IMR-90 (cell line): ENCODE measurements around the gene CAMK2N1. TPM values are rescaled to one million over a fixed set of nuclear protein-coding genes. Genes with fewer than 3 reads are reported as not detected.
A peak's percentile ranks its signal among the peaks of the same experiment; 100 is the strongest.

Experiments
- ATAC-seq: fragments of 200-7000 bp; cut with Tn5 transposase; 2 replicates; pipeline ENCODE4 v1.9.1; 2020; ENCODE audit warnings: low read depth, mild to moderate bottlenecking, moderate library complexity
- BruUV-seq: library from RNA; stranded (reverse); fragments of 400-500 nt; replicated peaks from 2 replicates; lab custom pipeline; 2021; lab: Mats Ljungman, UMichigan
- CTCF ChIA-PET: fragments of 300-600 bp; formaldehyde crosslinking; extraction: SDS; loops from one replicate; lab custom pipeline; 2021; ENCODE audit warnings: antibody characterized with exemption; lab: Yijun Ruan, JAX
- POLR2A ChIA-PET: fragments of 300-600 bp; sonication (Branson Sonifier 250); formaldehyde crosslinking; loops from one replicate; lab custom pipeline; 2022; ENCODE audit warnings: antibody characterized with exemption; ENCODE audit not compliant: unreplicated experiment; lab: Charles Lee
- DNase-seq: peaks from one replicate; pipeline ENCODE4 v3.0.0; 2013
- H2AFZ ChIP-seq: replicated peaks from 2 replicates; pipeline ENCODE3; 2013; ENCODE audit warnings: low read length, mild to moderate bottlenecking; ENCODE audit not compliant: poor library complexity
- H2AK5ac ChIP-seq: 2 replicates; pipeline ENCODE4 v1.6.1; 2013; ENCODE audit warnings: low read depth, low read length, inconsistent platforms
- H2AK9ac ChIP-seq: replicated peaks from 2 replicates; pipeline ENCODE3; 2013; ENCODE audit warnings: mild to moderate bottlenecking, low read depth, low read length, moderate library complexity; ENCODE audit not compliant: poor library complexity
- H2BK120ac ChIP-seq: 2 replicates; pipeline ENCODE4 v1.6.1; 2013; ENCODE audit warnings: low read depth, low read length, inconsistent platforms
- H2BK15ac ChIP-seq: 3 replicates; pipeline ENCODE4 v1.6.1; 2013; ENCODE audit warnings: low read depth, low read length, inconsistent platforms
- H2BK20ac ChIP-seq: 2 replicates; pipeline ENCODE4 v1.6.1; 2013; ENCODE audit warnings: low read depth, mild to moderate bottlenecking, inconsistent platforms, low read length, moderate library complexity
- H2BK5ac ChIP-seq: 2 replicates; pipeline ENCODE4 v1.6.1; 2013; ENCODE audit warnings: mild to moderate bottlenecking, low read depth, low read length, inconsistent platforms; ENCODE audit not compliant: poor library complexity, severe bottlenecking
- H3K14ac ChIP-seq: replicated peaks from 2 replicates; pipeline ENCODE4 v1.6.1; 2013; ENCODE audit warnings: low read depth, low read length, inconsistent platforms
- H3K18ac ChIP-seq: 2 replicates; pipeline ENCODE4 v1.6.1; 2013; ENCODE audit warnings: low read depth, low read length, control low read depth
- H3K23ac ChIP-seq: 2 replicates; pipeline ENCODE4 v1.6.1; 2013; ENCODE audit warnings: low read depth, low read length, inconsistent platforms
- H3K27ac ChIP-seq: 2 replicates; pipeline ENCODE4 v1.5.1; 2013; ENCODE audit warnings: mild to moderate bottlenecking, control low read depth, low read length; ENCODE audit not compliant: insufficient read depth
- H3K27me3 ChIP-seq: 2 replicates; pipeline ENCODE4 v1.6.1; 2013; ENCODE audit warnings: low read length; ENCODE audit not compliant: control insufficient read depth, insufficient read depth
- H3K36me3 ChIP-seq: 2 replicates; pipeline ENCODE4 v1.6.1; 2013; ENCODE audit warnings: low read length, mixed read lengths; ENCODE audit not compliant: control insufficient read depth, insufficient read depth
- H3K4ac ChIP-seq: 2 replicates; pipeline ENCODE4 v1.6.1; 2013; ENCODE audit warnings: low read depth, low read length, inconsistent platforms
- H3K4me1 ChIP-seq: 2 replicates; pipeline ENCODE4 v1.6.1; 2013; ENCODE audit warnings: low read length, mixed read lengths; ENCODE audit not compliant: control insufficient read depth, insufficient read depth
- H3K4me2 ChIP-seq: 2 replicates; pipeline ENCODE4 v1.6.1; 2013; ENCODE audit warnings: low read depth, mild to moderate bottlenecking, control low read depth, low read length, moderate library complexity
- H3K4me3 ChIP-seq: 2 replicates; pipeline ENCODE4 v1.5.1; 2013; ENCODE audit warnings: low read depth, mild to moderate bottlenecking, control low read depth, low read length, moderate library complexity; ENCODE audit not compliant: insufficient read depth
- H3K56ac ChIP-seq: 2 replicates; pipeline ENCODE4 v1.6.1; 2013; ENCODE audit warnings: low read length, inconsistent platforms; ENCODE audit not compliant: insufficient read depth; ENCODE audit errors: extremely low read depth
- H3K79me1 ChIP-seq, 2 experiments: 2 replicates each; pipeline ENCODE4 v1.6.1; 2013; ENCODE audit warnings: low read length in 2 of 2, inconsistent platforms in 1 of 2, low read depth in 1 of 2
- H3K9ac ChIP-seq: 2 replicates; pipeline ENCODE4 v1.6.1; 2013; ENCODE audit warnings: low read depth, low read length, control low read depth
- H3K9me1 ChIP-seq: 2 replicates; pipeline ENCODE4 v1.6.1; 2013; ENCODE audit warnings: low read length, inconsistent platforms; ENCODE audit not compliant: insufficient read depth
- H3K9me3 ChIP-seq: 2 replicates; pipeline ENCODE4 v1.6.1; 2013; ENCODE audit warnings: low read length; ENCODE audit not compliant: control insufficient read depth, insufficient read depth
- H4K20me1 ChIP-seq: 2 replicates; pipeline ENCODE4 v1.6.1; 2013; ENCODE audit warnings: low read length, inconsistent platforms; ENCODE audit not compliant: insufficient read depth
- H4K5ac ChIP-seq: 2 replicates; pipeline ENCODE4 v1.6.1; 2013; ENCODE audit warnings: mild to moderate bottlenecking, low read depth, low read length, control low read depth
- H4K8ac ChIP-seq, 2 experiments: 2 replicates each; pipeline ENCODE4 v1.6.1; 2013; ENCODE audit warnings: low read depth in 2 of 2, low read length in 2 of 2, control low read depth in 1 of 2, inconsistent platforms in 1 of 2
- H4K91ac ChIP-seq: 2 replicates; pipeline ENCODE4 v1.6.1; 2013; ENCODE audit warnings: low read depth, low read length, inconsistent platforms; ENCODE audit not compliant: insufficient read depth
- FOS ChIP-seq: fragments of 150-350 bp; IDR thresholded peaks from 2 replicates; pipeline ENCODE4 v1.6.1; 2016; ENCODE audit warnings: low read depth, low read length
- MXI1 ChIP-seq: IDR thresholded peaks from 2 replicates; pipeline ENCODE4 v1.6.1; 2012; ENCODE audit warnings: low read depth, mild to moderate bottlenecking, low read length, moderate library complexity, borderline replicate concordance
- NFE2L2 ChIP-seq: fragments of 150-350 bp; IDR thresholded peaks from 2 replicates; pipeline ENCODE4 v1.6.1; 2016; ENCODE audit warnings: low read depth, mild to moderate bottlenecking, low read length
- RAD21 ChIP-seq: IDR thresholded peaks from 2 replicates; pipeline ENCODE4 v1.6.1; 2012; ENCODE audit warnings: low read length, improper control_type of control experiment
- RCOR1 ChIP-seq: IDR thresholded peaks from 2 replicates; pipeline ENCODE4 v1.6.1; 2012; ENCODE audit warnings: mild to moderate bottlenecking, low read length, improper control_type of control experiment; ENCODE audit not compliant: insufficient replicate concordance
- SMC3 ChIP-seq: fragments of 150-350 bp; IDR thresholded peaks from 2 replicates; pipeline ENCODE4 v1.6.1; 2016; ENCODE audit warnings: low read depth, mild to moderate bottlenecking, antibody characterized with exemption, low read length, moderate library complexity
- WGBS, 2 experiments: methylation state at CpG; one replicate each; pipeline versions ENCODE4 v1.1.5 to v1.1.7; 2013; ENCODE audit warnings: missing lambda C conversion rate in 2 of 2; ENCODE audit not compliant: insufficient read length in 1 of 2; ENCODE audit errors: extremely low coverage in 2 of 2; 5-methylcytosine and 5-hydroxymethylcytosine counted together
- dilution Hi-C: fragments of 300-500 bp; cut with HindIII; formaldehyde crosslinking; loops from one replicate; pipeline ENCODE4 v1.14.3; 2018; ENCODE audit warnings: low sequenced_read_pairs; ENCODE audit not compliant: unreplicated experiment
- in situ Hi-C: fragments of 300-500 bp; cut with MboI; formaldehyde crosslinking; loops from 3 replicates; pipeline ENCODE4 v1.14.3; 2019; ENCODE audit warnings: low sequenced_read_pairs, inconsistent platforms, mixed read lengths
- intact Hi-C: fragments of 100-400 bp; cut with micrococcal nuclease; formaldehyde crosslinking; loops from 2 replicates; pipeline ENCODE4 v1.10.0; 2022
- polyA plus RNA-seq, 3 experiments: library from polyadenylated mRNA; depleted of rRNA; stranded (reverse); fragments of >200 nt; gene quantifications; 2 replicates each; pipeline ENCODE4 v1.2.3, GENCODE V29; 2012; ENCODE audit warnings: low replicate concordance in 1 of 3
- total RNA-seq: library from RNA; depleted of rRNA; stranded (reverse); fragments of >200 nt; gene quantifications from 2 replicates; pipeline ENCODE4 v1.2.3, GENCODE V29; 2012
- TF ChIP-seq, protein P1 (sequence below): fragments of 150-350 bp; IDR thresholded peaks from 2 replicates; pipeline ENCODE4 v1.6.1; 2016; ENCODE audit warnings: low read depth, mild to moderate bottlenecking, low read length, moderate library complexity, borderline replicate concordance
- TF ChIP-seq, protein P2 (sequence below): conservative IDR thresholded peaks from 2 replicates; pipeline ENCODE4 v1.5.1; 2012; ENCODE audit warnings: mild to moderate bottlenecking, low read depth, low read length, improper control_type of control experiment
- TF ChIP-seq, protein P3 (sequence below): fragments of 150-350 bp; IDR thresholded peaks from 2 replicates; pipeline ENCODE4 v1.6.1; 2017; ENCODE audit warnings: mild to moderate bottlenecking, antibody characterized with exemption, low read length, low read depth

Gene CAMK2N1
- total and polyA plus RNA-seq, 2 of the 4 experiments (the other 2 are of a cell fraction), result 10.2 to 44.4 TPM

GRCh38 chr1:20445956-20446355, 40.1 kb downstream of the CAMK2N1 start:
- Histone ChIP-seq H2AK5ac (no peak overlapping the region), H3K4me3 (no peak overlapping the region), H2AK9ac (peak overlapping the region; percentile 42), H3K36me3 (no peaks in the 10 kb centered on the region), H3K9me3 (no peaks in the 10 kb centered on the region), H4K5ac (no peak overlapping the region), H4K8ac (no peak overlapping the region), H4K91ac (no peak overlapping the region), H3K56ac (no peak overlapping the region), H2BK15ac (no peak overlapping the region), H2BK120ac (no peak overlapping the region), H3K18ac (no peak overlapping the region), H2AFZ (no peak overlapping the region), H3K4me2 (no peak overlapping the region), H3K14ac (no peak overlapping the region), H3K9ac (no peak overlapping the region), H3K23ac (no peak overlapping the region), H2BK20ac (no peak overlapping the region), H3K27me3 (peaks cover 10% of the 10 kb centered on the region), H3K27ac (no peak overlapping the region), H4K20me1 (no peaks in the 10 kb centered on the region), H3K4me1 (no peaks in the 10 kb centered on the region), H3K4ac (no peak overlapping the region), H3K79me1 (no peaks in the 10 kb centered on the region), H3K9me1 (0 out of 2 replicates have a peak, but pooled peaks cover 2% of the 10 kb centered on the region), H2BK5ac (no peak overlapping the region)
- intact Hi-C loops (no loop called here), in situ Hi-C loops (no loop called here), dilution Hi-C loops (no loop called here)
- CTCF ChIA-PET, result no interaction called here
- WGBS, 2 experiments, result 69% methylated on average over 4 of the region's 6 CpGs; no CpG with 5 or more reads in 1 of the 2 experiments
- TF ChIP-seq RCOR1 (no peak), NFE2L2 (no peak), RAD21 (no peak), FOS (no peak), MXI1 (no peak), SMC3 (no peak)
- TF ChIP-seq, protein P1, sequence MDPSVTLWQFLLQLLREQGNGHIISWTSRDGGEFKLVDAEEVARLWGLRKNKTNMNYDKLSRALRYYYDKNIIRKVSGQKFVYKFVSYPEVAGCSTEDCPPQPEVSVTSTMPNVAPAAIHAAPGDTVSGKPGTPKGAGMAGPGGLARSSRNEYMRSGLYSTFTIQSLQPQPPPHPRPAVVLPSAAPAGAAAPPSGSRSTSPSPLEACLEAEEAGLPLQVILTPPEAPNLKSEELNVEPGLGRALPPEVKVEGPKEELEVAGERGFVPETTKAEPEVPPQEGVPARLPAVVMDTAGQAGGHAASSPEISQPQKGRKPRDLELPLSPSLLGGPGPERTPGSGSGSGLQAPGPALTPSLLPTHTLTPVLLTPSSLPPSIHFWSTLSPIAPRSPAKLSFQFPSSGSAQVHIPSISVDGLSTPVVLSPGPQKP, result no peak
- TF ChIP-seq, protein P2, sequence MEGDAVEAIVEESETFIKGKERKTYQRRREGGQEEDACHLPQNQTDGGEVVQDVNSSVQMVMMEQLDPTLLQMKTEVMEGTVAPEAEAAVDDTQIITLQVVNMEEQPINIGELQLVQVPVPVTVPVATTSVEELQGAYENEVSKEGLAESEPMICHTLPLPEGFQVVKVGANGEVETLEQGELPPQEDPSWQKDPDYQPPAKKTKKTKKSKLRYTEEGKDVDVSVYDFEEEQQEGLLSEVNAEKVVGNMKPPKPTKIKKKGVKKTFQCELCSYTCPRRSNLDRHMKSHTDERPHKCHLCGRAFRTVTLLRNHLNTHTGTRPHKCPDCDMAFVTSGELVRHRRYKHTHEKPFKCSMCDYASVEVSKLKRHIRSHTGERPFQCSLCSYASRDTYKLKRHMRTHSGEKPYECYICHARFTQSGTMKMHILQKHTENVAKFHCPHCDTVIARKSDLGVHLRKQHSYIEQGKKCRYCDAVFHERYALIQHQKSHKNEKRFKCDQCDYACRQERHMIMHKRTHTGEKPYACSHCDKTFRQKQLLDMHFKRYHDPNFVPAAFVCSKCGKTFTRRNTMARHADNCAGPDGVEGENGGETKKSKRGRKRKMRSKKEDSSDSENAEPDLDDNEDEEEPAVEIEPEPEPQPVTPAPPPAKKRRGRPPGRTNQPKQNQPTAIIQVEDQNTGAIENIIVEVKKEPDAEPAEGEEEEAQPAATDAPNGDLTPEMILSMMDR, result no peak
- TF ChIP-seq, protein P3, sequence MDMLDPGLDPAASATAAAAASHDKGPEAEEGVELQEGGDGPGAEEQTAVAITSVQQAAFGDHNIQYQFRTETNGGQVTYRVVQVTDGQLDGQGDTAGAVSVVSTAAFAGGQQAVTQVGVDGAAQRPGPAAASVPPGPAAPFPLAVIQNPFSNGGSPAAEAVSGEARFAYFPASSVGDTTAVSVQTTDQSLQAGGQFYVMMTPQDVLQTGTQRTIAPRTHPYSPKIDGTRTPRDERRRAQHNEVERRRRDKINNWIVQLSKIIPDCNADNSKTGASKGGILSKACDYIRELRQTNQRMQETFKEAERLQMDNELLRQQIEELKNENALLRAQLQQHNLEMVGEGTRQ, result no peak
- POLR2A ChIA-PET, result no interaction called here
- no TSS peak for BruUV-seq
- DNase-seq, result no peak
- ATAC-seq, result no peak
